ENCODE results near the gene RHBDF2. TPM values are rescaled to one million over a fixed set of nuclear protein-coding genes. Genes with fewer than 3 reads are reported as not detected.

RHBDF2 gene
- total RNA-seq, 4 donors from 2014 or later = 33.1 to 99.0 (median 73.5) TPM

- Histone ChIP-seq H3K9me3 (no peaks in the 10 kb centered on the region), H3K4me3 (no peak overlapping the region), H3K27ac (no peak overlapping the region), H3K27me3 (no peaks in the 10 kb centered on the region), H3K4me1 (peaks cover 0 to 83% (median 38%) of the 10 kb centered on the region in 4 donors), H3K36me3 (no peaks in the 10 kb centered on the region)
- WGBS, 2 donors = 86% methylated on average over 10 of the region's 10 CpGs
- no peak for TF ChIP-seq EP300 (IDR thresholded peaks at IDR 0.05)
- TF ChIP-seq, protein P1, sequence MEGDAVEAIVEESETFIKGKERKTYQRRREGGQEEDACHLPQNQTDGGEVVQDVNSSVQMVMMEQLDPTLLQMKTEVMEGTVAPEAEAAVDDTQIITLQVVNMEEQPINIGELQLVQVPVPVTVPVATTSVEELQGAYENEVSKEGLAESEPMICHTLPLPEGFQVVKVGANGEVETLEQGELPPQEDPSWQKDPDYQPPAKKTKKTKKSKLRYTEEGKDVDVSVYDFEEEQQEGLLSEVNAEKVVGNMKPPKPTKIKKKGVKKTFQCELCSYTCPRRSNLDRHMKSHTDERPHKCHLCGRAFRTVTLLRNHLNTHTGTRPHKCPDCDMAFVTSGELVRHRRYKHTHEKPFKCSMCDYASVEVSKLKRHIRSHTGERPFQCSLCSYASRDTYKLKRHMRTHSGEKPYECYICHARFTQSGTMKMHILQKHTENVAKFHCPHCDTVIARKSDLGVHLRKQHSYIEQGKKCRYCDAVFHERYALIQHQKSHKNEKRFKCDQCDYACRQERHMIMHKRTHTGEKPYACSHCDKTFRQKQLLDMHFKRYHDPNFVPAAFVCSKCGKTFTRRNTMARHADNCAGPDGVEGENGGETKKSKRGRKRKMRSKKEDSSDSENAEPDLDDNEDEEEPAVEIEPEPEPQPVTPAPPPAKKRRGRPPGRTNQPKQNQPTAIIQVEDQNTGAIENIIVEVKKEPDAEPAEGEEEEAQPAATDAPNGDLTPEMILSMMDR (IDR thresholded peaks at IDR 0.05) = no peak
- DNase-seq (ENCODE audit: low spot score in 2 of 2) = no peak
These were observed 40.7 kb upstream of the RHBDF2 start for GRCh38 chr17:76541739-76542454.

GRCh38 chr17:76540381-76541300 is 39.4 kb upstream of the RHBDF2 start:
- Histone ChIP-seq H3K4me1 (peaks cover 0 to 84% (median 33%) of the 10 kb centered on the region in 4 donors), H3K4me3 (peak overlapping the region; percentile 15 to 49 (median 25)), H3K27me3 (no peaks in the 10 kb centered on the region), H3K9me3 (no peaks in the 10 kb centered on the region), H3K36me3 (no peaks in the 10 kb centered on the region), H3K27ac (peak overlapping the region; percentile 22 to 82 (median 70))
- TF ChIP-seq EP300 (IDR thresholded peaks at IDR 0.05) (peak in 1 of 2 donors; percentile 56), POLR2A (IDR thresholded peaks at IDR 0.05) (peak; percentile 45 to 79)
- TF ChIP-seq, protein P1 (IDR thresholded peaks at IDR 0.05) = peak in 4 of 5 experiments; percentile 36 to 69 (median 48)
- peak; percentile 88 to 91 for DNase-seq (ENCODE audit: low spot score in 2 of 2)
- WGBS, 2 donors = 4 to 8% methylated on average over 22 to 23 of the region's 27 CpGs

GRCh38 chr17:76539631-76540271 is 38.5 kb upstream of the RHBDF2 start, which contains the start of gene PRCD:
Gene PRCD, plus strand, starts transcription at chr17:76540044. Its CDS starts 98 bp downstream, at chr17:76540142.
- Histone ChIP-seq H3K4me3 (peak within 1 kb of the TSS; percentile 15 to 49 (median 25)), H3K27ac (peak within 1 kb of the TSS; percentile 22 to 91 (median 76)), H3K36me3 (no peaks in the 10 kb centered on the region), H3K27me3 (no peaks in the 10 kb centered on the region), H3K4me1 (peaks cover 0 to 82% (median 31%) of the 10 kb centered on the region in 4 donors), H3K9me3 (no peaks in the 10 kb centered on the region)
- no peak for DNase-seq (ENCODE audit: low spot score in 2 of 2)
- TF ChIP-seq POLR2A (IDR thresholded peaks at IDR 0.05) (no peak), EP300 (IDR thresholded peaks at IDR 0.05) (no peak)
- TF ChIP-seq, protein P1 (IDR thresholded peaks at IDR 0.05) = no peak
- 80 to 85% methylated on average over 19 to 20 of the region's 22 CpGs for WGBS, 2 donors

DNA sequence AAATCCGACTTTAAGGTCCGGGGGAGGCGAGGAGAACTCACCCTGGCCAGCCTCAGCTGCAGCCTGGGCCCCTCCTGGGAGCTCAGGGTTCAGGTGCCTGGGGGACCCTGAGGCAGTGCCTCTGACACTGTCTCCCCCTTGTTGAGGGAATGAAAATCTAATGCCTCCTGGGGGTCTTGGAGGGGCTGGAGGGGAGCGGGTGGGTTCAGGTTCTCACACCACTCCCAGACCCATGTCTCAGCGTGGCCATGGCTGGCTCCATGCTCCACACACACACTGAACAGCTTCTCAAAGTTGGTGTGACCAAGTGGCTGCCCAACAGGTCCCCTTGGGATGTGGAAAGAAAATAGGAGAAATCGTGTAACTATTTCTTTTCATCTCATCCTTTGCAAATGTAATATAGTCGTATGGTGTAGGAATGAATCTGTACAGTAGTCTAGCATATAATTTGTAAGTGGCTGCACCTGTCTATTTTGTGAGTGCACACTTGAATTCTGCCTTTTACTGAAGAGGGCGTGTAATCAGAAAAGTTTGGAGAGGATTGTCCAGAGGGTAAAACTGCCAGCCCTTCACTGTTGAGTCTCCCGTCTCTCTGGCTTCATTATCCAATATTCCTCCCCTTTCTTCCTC is 37.8 kb upstream of the RHBDF2 start:
- Histone ChIP-seq H3K27me3 (no peaks in the 10 kb centered on the region), H3K4me1 (peaks cover 0 to 75% (median 25%) of the 10 kb centered on the region in 4 donors), H3K9me3 (no peaks in the 10 kb centered on the region), H3K4me3 (no peak overlapping the region), H3K36me3 (no peaks in the 10 kb centered on the region), H3K27ac (peak overlapping the region in 3 of 4 donors; percentile 69 to 91 (median 87))
- no peak for TF ChIP-seq POLR2A (IDR thresholded peaks at IDR 0.05)
- WGBS, 2 donors = 88 to 91% methylated on average over 5 to 9 of the region's 9 CpGs
- DNase-seq (ENCODE audit: low spot score in 2 of 2) = no peak
